CD14-positive monocyte (primary cell): ENCODE measurements around the gene KIAA0753. TPM values are rescaled to one million over a fixed set of nuclear protein-coding genes. Genes with fewer than 3 reads are reported as not detected.

ENCODE experiments used
- DNase-seq, 3 donors: peaks; one replicate each; pipeline ENCODE4 v3.0.0-alpha.2; 2011 to 2022
- H2AFZ ChIP-seq: 2 replicates; pipeline ENCODE4 v1.6.0; 2012; ENCODE audit warnings: mild to moderate bottlenecking, low read depth, low read length, inconsistent platforms; ENCODE audit not compliant: insufficient read depth, poor library complexity, severe bottlenecking
- H3K27ac ChIP-seq, 2 donors: 1 replicate in 1 of 2; 2 replicates in 1 of 2; pipeline ENCODE4 v1.5.1; 2012 to 2013; ENCODE audit warnings: low read length in 2 of 2, control low read depth in 1 of 2, inconsistent platforms in 1 of 2, low read depth in 1 of 2, mild to moderate bottlenecking in 1 of 2
- H3K27me3 ChIP-seq, 2 donors: one replicate each; pipeline versions ENCODE4 v1.6.0 to v1.6.1; 2011 to 2013; ENCODE audit warnings: low read length in 2 of 2; ENCODE audit not compliant: control insufficient read depth in 2 of 2, insufficient read depth in 2 of 2
- H3K36me3 ChIP-seq, 2 donors: replicated peaks in 1 of 2; 1 replicate in 1 of 2; 2 replicates in 1 of 2; pipeline versions ENCODE4 v1.5.1 to v1.6.1; 2012 to 2013; ENCODE audit warnings: low read length in 2 of 2, control low read depth in 1 of 2, inconsistent platforms in 1 of 2, mild to moderate bottlenecking in 1 of 2; ENCODE audit not compliant: insufficient read depth in 2 of 2, control insufficient read depth in 1 of 2
- H3K4me1 ChIP-seq, 2 donors: 1 replicate in 1 of 2; 2 replicates in 1 of 2; pipeline versions ENCODE4 v1.5.1 to v1.6.1; 2012 to 2013; ENCODE audit warnings: low read length in 2 of 2, control low read depth in 1 of 2, inconsistent platforms in 1 of 2, mild to moderate bottlenecking in 1 of 2, moderate library complexity in 1 of 2; ENCODE audit not compliant: insufficient read depth in 2 of 2, control insufficient read depth in 1 of 2
- H3K4me2 ChIP-seq: replicated peaks from 2 replicates; pipeline ENCODE3; 2012; ENCODE audit warnings: low read length, moderate library complexity, mild to moderate bottlenecking; ENCODE audit not compliant: poor library complexity, severe bottlenecking; ENCODE audit errors: extremely low read depth
- H3K4me3 ChIP-seq, 3 experiments: fragments of 200-600 bp in 1 of 3; sonication (generic) in 1 of 3; replicated peaks in 1 of 3; 1 replicate in 2 of 3; 2 replicates in 1 of 3; pipeline ENCODE4 v1.5.1; 2011 to 2013; ENCODE audit warnings: low read length in 3 of 3, mild to moderate bottlenecking in 3 of 3, control low read depth in 2 of 3, low read depth in 2 of 3, inconsistent platforms in 1 of 3, moderate library complexity in 1 of 3
- H3K79me2 ChIP-seq: 2 replicates; pipeline ENCODE4 v1.6.0; 2012; ENCODE audit warnings: mild to moderate bottlenecking, control low read depth, inconsistent platforms, low read length, moderate library complexity; ENCODE audit not compliant: insufficient read depth
- H3K9ac ChIP-seq: 2 replicates; pipeline ENCODE4 v1.6.0; 2017; ENCODE audit warnings: low read length, mild to moderate bottlenecking; ENCODE audit not compliant: insufficient read depth, poor library complexity, severe bottlenecking
- H3K9me3 ChIP-seq, 2 donors: replicated peaks in 1 of 2; 1 replicate in 1 of 2; 2 replicates in 1 of 2; pipeline versions ENCODE4 v1.5.1 to v1.6.1; 2012 to 2013; ENCODE audit warnings: low read length in 2 of 2, control low read depth in 1 of 2; ENCODE audit not compliant: control insufficient read depth in 1 of 2, insufficient read depth in 1 of 2
- H4K20me1 ChIP-seq: 2 replicates; pipeline ENCODE4 v1.6.0; 2012; ENCODE audit warnings: mild to moderate bottlenecking, low read length, control low read depth, moderate library complexity; ENCODE audit not compliant: insufficient read depth
- H3K27ac Mint-ChIP-seq, 7 donors: one replicate each; pipeline ENCODE4 v1.8.0; 2020; ENCODE audit warnings: mild to moderate bottlenecking in 7 of 7, mixed read lengths in 7 of 7, moderate library complexity in 6 of 7, inconsistent platforms in 2 of 7
- H3K27me3 Mint-ChIP-seq, 3 donors: one replicate each; pipeline ENCODE4 v1.8.0; 2021 to 2022; ENCODE audit warnings: low read depth in 3 of 3, mild to moderate bottlenecking in 3 of 3, mixed read lengths in 3 of 3, moderate library complexity in 3 of 3, inconsistent platforms in 1 of 3
- H3K36me3 Mint-ChIP-seq, 2 donors: one replicate each; pipeline ENCODE4 v1.8.0; 2020; ENCODE audit warnings: mixed read lengths in 2 of 2, inconsistent platforms in 1 of 2, mild to moderate bottlenecking in 1 of 2
- H3K4me1 Mint-ChIP-seq: one replicate; pipeline ENCODE4 v1.8.0; 2020; ENCODE audit warnings: mild to moderate bottlenecking, mixed read lengths
- H3K4me3 Mint-ChIP-seq, 2 donors: one replicate each; pipeline ENCODE4 v1.8.0; 2020; ENCODE audit warnings: mild to moderate bottlenecking in 2 of 2, mixed read lengths in 2 of 2, moderate library complexity in 1 of 2
- H3K9me3 Mint-ChIP-seq, 7 donors: one replicate each; pipeline ENCODE4 v1.8.0; 2020 to 2022; ENCODE audit warnings: mixed read lengths in 7 of 7, mild to moderate bottlenecking in 6 of 7, moderate library complexity in 6 of 7, inconsistent platforms in 2 of 7
- CTCF ChIP-seq: fragments of 200-600 bp; IDR thresholded peaks from one replicate; pipeline ENCODE4 v1.8.0; 2022; ENCODE audit warnings: antibody characterized with exemption, mild to moderate bottlenecking
- WGBS: methylation state at CpG from one replicate; pipeline ENCODE4 v1.1.5; 2013; ENCODE audit warnings: missing lambda C conversion rate; ENCODE audit not compliant: insufficient coverage; 5-methylcytosine and 5-hydroxymethylcytosine counted together
- intact Hi-C, 2 donors: fragments of 100-400 bp; cut with micrococcal nuclease; formaldehyde crosslinking; loops; one replicate each; pipeline versions ENCODE4 v1.15.0 to v1.15.1; 2023
- polyA plus RNA-seq, 3 donors: library from polyadenylated mRNA; depleted of rRNA in 1 of 3; unstranded in 2 of 3; stranded (reverse) in 1 of 3; fragments of 300-500 nt in 2 of 3; fragments of >200 nt in 1 of 3; fragmentation: Illumina TruSeq in 2 of 3; gene quantifications; 1 replicate in 2 of 3; 2 replicates in 1 of 3; pipeline ENCODE4 v1.2.3, GENCODE V29; 2012 to 2021

The KIAA0753 gene
- polyA plus RNA-seq, 3 donors, result 1.7 to 6.6 (median 3.5) TPM

GRCh38 chr17:6641247-6641863 is 844 bp upstream of the KIAA0753 start:
- Histone ChIP-seq H2AFZ (peak overlapping the region; percentile 89), H4K20me1 (peaks cover 26% of the 10 kb centered on the region), H3K9ac (peak overlapping the region; percentile 74), H3K79me2 (peaks cover 40% of the 10 kb centered on the region), H3K36me3 (peaks cover 20 to 38% of the 10 kb centered on the region in 2 donors), H3K27me3 (no peaks in the 10 kb centered on the region), H3K4me2 (peak overlapping the region; percentile 88), H3K9me3 (no peaks in the 10 kb centered on the region), H3K27ac (peak overlapping the region; percentile 61 to 88), H3K4me1 (peaks cover 21 to 33% of the 10 kb centered on the region in 2 donors), H3K4me3 (peak overlapping the region; percentile 86 to 95 (median 94))
- intact Hi-C loops, result loop anchor here in 1 of 2 donors (10.0 kb wide), 1 partner anchor 167 kb away; no protein-coding TSS in a partner anchor
- DNase-seq, result peak in 2 of 3 donors; percentile 21 to 36
- H3K4me1 Mint-ChIP-seq, result peaks cover 35% of the 10 kb centered on the region
- 16% methylated on average over 12 of the region's 20 CpGs for WGBS
- H3K27ac Mint-ChIP-seq, result peak overlapping the region; percentile 89 to 98 (median 94)
- TF ChIP-seq CTCF, result no peak
- H3K36me3 Mint-ChIP-seq, result peaks cover 32 to 36% of the 10 kb centered on the region in 2 donors
- H3K9me3 Mint-ChIP-seq, result no peaks in the 10 kb centered on the region
- H3K4me3 Mint-ChIP-seq, result peak overlapping the region; percentile 97 to 99
- H3K27me3 Mint-ChIP-seq, result peaks cover 0 to 11% (median 3%) of the 10 kb centered on the region in 3 donors

DNA sequence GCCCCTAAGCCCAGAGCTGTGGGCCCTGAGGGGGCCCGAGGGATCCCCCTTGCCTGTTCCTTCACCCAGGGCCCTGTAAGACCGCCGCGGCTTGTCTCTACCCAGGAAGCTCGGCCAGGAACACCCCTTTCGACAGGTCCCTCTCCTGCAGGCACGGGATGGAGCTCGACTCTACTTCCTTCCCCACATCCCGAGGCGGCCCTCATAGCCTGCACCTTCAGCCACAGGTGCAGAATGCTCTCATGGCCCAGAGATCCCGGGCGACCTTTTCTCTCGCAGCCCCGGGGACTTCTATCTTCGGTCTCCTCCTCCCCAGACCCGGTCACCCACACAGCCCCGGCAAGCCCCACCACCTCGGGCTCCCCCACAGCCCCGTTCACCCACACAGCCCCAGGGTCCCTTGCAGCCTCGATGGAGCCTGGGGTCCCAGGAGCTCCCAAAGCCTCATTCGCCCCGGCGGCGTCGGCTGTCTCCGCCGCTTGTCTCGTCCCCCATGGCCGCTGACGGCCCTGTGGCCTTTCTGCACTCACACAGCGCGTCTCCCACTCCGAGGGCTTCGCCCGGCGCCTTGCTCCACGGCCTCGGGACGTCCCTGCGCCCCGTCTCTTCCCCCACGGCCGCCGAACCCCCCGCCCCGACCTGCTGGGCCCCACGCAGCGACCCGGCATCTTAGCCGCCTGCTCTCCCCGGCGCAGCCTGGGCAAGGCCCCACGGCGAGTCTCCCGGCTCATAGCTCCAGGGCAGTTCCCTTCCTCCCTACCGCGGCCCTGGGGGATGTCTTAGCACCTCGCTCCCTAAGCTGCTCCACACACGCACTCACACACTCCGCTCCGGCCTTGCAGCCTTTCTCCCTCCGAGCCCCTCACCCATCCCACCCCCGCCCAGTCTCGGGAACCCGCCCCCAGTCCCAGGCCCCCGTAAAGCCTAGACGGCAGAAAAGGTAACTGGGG is 650 bp downstream of the KIAA0753 start:
- Histone ChIP-seq H4K20me1 (peaks cover 20% of the 10 kb centered on the region), H3K9ac (peak overlapping the region; percentile 74), H2AFZ (peak overlapping the region; percentile 89), H3K79me2 (peaks cover 35% of the 10 kb centered on the region), H3K27ac (peak overlapping the region; percentile 61 to 88), H3K9me3 (no peaks in the 10 kb centered on the region), H3K27me3 (no peaks in the 10 kb centered on the region), H3K4me3 (peak overlapping the region; percentile 86 to 95 (median 94)), H3K36me3 (peaks cover 17 to 24% of the 10 kb centered on the region in 2 donors), H3K4me2 (peak overlapping the region; percentile 88), H3K4me1 (peaks cover 21 to 33% of the 10 kb centered on the region in 2 donors)
- peak overlapping the region; percentile 32 to 98 (median 94) for H3K27ac Mint-ChIP-seq
- peaks cover 0 to 11% (median 3%) of the 10 kb centered on the region in 3 donors for H3K27me3 Mint-ChIP-seq
- H3K4me1 Mint-ChIP-seq, result peaks cover 35% of the 10 kb centered on the region
- H3K36me3 Mint-ChIP-seq, result peaks cover 22 to 31% of the 10 kb centered on the region in 2 donors
- H3K4me3 Mint-ChIP-seq, result peak overlapping the region; percentile 97 to 99
- no peak for TF ChIP-seq CTCF
- WGBS, result under 1% methylated on average over 62 of the region's 67 CpGs
- no peaks in the 10 kb centered on the region for H3K9me3 Mint-ChIP-seq
- peak; percentile 18 to 44 (median 36) for DNase-seq
- intact Hi-C loops, result loop anchor here in 1 of 2 donors (10.0 kb wide), 1 partner anchor 165 kb away; no protein-coding TSS in a partner anchor
